K562 (cell line): ENCODE measurements around the gene ABRAXAS1. TPM values are rescaled to one million over a fixed set of nuclear protein-coding genes. Genes with fewer than 3 reads are reported as not detected.

Experiments used
- CAMTA2 ChIP-seq: fragments of 250-450 bp; sonication (Bioruptor Pico); conservative IDR thresholded peaks from 2 replicates; pipeline ENCODE4 v1.5.1; 2022
- polyA plus RNA-seq, 8 experiments: library from polyadenylated mRNA; depleted of rRNA in 4 of 8; stranded (reverse) in 5 of 8; unstranded in 3 of 8; fragments of >200 nt; fragmentation: Nextera tagmentation in 2 of 8; fragmentation: Illumina TruSeq in 1 of 8; extraction: Ambion mirVana in 2 of 8; extraction: Trizol in 1 of 8; gene quantifications; 2 replicates each; pipeline versions ENCODE4 v1.2.1 to v1.2.3, GENCODE V29; 2011 to 2014; ENCODE audit warnings: inconsistent platforms in 1 of 8, missing spikeins in 1 of 8
- total RNA-seq, 7 experiments: library from RNA; depleted of rRNA in 6 of 7; stranded (reverse); fragments of >200 nt in 6 of 7; fragmentation: Illumina TruSeq in 2 of 7; extraction: Trizol in 2 of 7; gene quantifications; 2 replicates each; pipeline versions ENCODE4 v1.2.1 to v1.2.3, GENCODE V29; 2011 to 2021; ENCODE audit warnings: low replicate concordance in 1 of 7
- TF ChIP-seq, protein P1 (sequence below), 2 experiments: fragments of 450-650 bp in 1 of 2; sonication (generic) in 1 of 2; formaldehyde crosslinking; conservative IDR thresholded peaks; 2 replicates each; pipeline versions ENCODE4 v1.4.0 to v1.8.1; 2020 to 2022; ENCODE audit warnings: mild to moderate bottlenecking in 1 of 2, missing genetic modification reagents in 1 of 2
- TF ChIP-seq, protein P2 (sequence below): fragments of 250-450 bp; sonication (Bioruptor Pico); IDR thresholded peaks from 2 replicates; pipeline ENCODE4 v1.4.0; 2020

The ABRAXAS1 gene
- total and polyA plus RNA-seq, 9 of the 15 experiments (the other 6 are each of a cell fraction or from before 2014, with no cell fraction given): 10.8 to 48.3 (median 22.1) TPM

DNA sequence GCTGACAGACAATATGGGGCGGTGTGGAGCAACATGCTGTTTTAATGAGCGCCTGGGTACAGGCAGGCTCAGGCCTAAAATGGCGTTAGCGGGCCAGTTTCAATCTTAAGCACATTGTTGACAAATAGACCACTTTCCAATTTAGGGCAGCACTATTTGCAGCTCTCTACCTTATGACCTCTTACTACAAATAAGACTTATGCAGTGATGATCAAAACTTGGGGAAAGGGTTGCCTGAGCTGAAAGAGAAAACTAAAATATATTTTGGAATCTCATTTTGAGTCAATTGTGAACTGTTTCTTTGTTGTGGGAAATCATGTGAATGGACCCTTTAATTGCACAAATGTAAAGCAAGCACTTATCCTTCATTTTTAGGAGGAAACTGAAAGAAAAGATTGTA, 25.5 kb upstream of the ABRAXAS1 start (continued):
- TF ChIP-seq, protein P1, sequence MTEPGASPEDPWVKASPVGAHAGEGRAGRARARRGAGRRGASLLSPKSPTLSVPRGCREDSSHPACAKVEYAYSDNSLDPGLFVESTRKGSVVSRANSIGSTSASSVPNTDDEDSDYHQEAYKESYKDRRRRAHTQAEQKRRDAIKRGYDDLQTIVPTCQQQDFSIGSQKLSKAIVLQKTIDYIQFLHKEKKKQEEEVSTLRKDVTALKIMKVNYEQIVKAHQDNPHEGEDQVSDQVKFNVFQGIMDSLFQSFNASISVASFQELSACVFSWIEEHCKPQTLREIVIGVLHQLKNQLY (CRISPR knock-in tag; conservative IDR thresholded peaks at IDR 0.05): no peak
- TF ChIP-seq, protein P2, sequence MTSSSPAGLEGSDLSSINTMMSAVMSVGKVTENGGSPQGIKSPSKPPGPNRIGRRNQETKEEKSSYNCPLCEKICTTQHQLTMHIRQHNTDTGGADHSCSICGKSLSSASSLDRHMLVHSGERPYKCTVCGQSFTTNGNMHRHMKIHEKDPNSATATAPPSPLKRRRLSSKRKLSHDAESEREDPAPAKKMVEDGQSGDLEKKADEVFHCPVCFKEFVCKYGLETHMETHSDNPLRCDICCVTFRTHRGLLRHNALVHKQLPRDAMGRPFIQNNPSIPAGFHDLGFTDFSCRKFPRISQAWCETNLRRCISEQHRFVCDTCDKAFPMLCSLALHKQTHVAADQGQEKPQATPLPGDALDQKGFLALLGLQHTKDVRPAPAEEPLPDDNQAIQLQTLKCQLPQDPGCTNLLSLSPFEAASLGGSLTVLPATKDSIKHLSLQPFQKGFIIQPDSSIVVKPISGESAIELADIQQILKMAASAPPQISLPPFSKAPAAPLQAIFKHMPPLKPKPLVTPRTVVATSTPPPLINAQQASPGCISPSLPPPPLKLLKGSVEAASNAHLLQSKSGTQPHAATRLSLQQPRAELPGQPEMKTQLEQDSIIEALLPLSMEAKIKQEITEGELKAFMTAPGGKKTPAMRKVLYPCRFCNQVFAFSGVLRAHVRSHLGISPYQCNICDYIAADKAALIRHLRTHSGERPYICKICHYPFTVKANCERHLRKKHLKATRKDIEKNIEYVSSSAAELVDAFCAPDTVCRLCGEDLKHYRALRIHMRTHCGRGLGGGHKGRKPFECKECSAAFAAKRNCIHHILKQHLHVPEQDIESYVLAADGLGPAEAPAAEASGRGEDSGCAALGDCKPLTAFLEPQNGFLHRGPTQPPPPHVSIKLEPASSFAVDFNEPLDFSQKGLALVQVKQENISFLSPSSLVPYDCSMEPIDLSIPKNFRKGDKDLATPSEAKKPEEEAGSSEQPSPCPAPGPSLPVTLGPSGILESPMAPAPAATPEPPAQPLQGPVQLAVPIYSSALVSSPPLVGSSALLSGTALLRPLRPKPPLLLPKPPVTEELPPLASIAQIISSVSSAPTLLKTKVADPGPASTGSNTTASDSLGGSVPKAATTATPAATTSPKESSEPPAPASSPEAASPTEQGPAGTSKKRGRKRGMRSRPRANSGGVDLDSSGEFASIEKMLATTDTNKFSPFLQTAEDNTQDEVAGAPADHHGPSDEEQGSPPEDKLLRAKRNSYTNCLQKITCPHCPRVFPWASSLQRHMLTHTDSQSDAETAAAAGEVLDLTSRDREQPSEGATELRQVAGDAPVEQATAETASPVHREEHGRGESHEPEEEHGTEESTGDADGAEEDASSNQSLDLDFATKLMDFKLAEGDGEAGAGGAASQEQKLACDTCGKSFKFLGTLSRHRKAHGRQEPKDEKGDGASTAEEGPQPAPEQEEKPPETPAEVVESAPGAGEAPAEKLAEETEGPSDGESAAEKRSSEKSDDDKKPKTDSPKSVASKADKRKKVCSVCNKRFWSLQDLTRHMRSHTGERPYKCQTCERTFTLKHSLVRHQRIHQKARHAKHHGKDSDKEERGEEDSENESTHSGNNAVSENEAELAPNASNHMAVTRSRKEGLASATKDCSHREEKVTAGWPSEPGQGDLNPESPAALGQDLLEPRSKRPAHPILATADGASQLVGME (CRISPR knock-in tag): no peak
- TF ChIP-seq CAMTA2 (CRISPR knock-in tag): no peak
